ENCODE data around the gene GCKR.

- TF ChIP-seq CTCF (conservative IDR thresholded peaks at IDR 0.05; ENCODE audit: low read depth, low read length) = no peak
- TF ChIP-seq EZH2 (IDR thresholded peaks at IDR 0.05; ENCODE audit: borderline replicate concordance, low read depth, low read length, poor library complexity, severe bottlenecking) = no peak
These were observed 64.4 kb downstream of the GCKR start for GRCh38 chr2:27561060-27561459.

Measured in A673 (cell line).